ENCODE data around the gene SS18. TPM values are rescaled to one million over a fixed set of nuclear protein-coding genes. Genes with fewer than 3 reads are reported as not detected.

SS18 gene
- total RNA-seq, 1 donor from 2014 or later = 81.4 TPM

DNA sequence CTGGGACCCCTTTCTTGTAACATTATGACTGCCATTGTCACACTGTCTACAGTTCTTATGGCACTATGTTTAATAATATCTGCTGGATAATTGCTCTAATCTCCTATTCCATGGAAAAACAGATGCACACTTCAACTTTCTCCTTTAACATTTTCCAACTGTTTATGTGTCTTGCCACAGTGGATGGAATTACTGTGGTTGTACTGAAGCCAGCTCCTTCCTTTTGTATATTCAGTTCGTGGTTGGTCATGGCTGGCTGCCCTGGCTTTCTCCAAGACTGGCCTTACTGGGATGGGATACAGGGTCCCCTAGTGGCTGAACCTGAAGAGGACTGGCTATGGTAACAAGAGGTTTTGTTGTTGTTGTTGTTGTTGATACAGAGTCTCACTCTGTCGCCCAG is 113.9 kb downstream of the SS18 start:
- no peak overlapping the region for H3K4me3 Mint-ChIP-seq
- peaks cover 6% of the 10 kb centered on the region for H3K9me3 Mint-ChIP-seq
- no peak overlapping the region for H3K27ac Mint-ChIP-seq (ENCODE audit: unreplicated experiment)
- TF ChIP-seq, protein P1, sequence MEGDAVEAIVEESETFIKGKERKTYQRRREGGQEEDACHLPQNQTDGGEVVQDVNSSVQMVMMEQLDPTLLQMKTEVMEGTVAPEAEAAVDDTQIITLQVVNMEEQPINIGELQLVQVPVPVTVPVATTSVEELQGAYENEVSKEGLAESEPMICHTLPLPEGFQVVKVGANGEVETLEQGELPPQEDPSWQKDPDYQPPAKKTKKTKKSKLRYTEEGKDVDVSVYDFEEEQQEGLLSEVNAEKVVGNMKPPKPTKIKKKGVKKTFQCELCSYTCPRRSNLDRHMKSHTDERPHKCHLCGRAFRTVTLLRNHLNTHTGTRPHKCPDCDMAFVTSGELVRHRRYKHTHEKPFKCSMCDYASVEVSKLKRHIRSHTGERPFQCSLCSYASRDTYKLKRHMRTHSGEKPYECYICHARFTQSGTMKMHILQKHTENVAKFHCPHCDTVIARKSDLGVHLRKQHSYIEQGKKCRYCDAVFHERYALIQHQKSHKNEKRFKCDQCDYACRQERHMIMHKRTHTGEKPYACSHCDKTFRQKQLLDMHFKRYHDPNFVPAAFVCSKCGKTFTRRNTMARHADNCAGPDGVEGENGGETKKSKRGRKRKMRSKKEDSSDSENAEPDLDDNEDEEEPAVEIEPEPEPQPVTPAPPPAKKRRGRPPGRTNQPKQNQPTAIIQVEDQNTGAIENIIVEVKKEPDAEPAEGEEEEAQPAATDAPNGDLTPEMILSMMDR (conservative IDR thresholded peaks at IDR 0.05) = no peak
- no peaks in the 10 kb centered on the region for H3K4me1 Mint-ChIP-seq
- H3K27me3 Mint-ChIP-seq (ENCODE audit: low read depth) = no peaks in the 10 kb centered on the region
- no peaks in the 10 kb centered on the region for H3K36me3 Mint-ChIP-seq (ENCODE audit: low read depth)
- DNase-seq (ENCODE audit: low read depth, low spot score) = no peak

DNA sequence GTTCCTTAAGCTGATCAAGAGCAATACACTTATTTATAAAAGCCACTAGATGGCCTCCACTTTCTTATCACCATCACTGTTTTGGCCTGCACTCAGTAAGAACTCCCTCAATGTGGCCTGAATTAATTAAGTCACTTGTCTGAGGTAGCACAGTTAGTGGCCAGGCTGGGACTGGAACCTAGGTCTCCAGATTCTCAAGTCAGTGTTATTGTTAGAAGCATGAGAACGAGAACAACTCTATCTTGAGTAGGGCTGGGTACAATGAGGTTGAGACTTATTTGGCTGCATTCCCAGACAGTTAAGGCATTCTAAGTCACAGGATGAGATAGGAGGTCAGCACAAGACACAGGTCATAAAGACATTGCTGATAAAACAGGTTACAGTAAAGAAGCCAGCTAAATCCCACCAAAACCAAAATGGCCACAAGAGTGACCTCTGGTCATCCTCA is 115.8 kb downstream of the SS18 start:
- no peak overlapping the region for H3K4me3 Mint-ChIP-seq
- H3K9me3 Mint-ChIP-seq = peaks cover 6% of the 10 kb centered on the region
- TF ChIP-seq, protein P1 (conservative IDR thresholded peaks at IDR 0.05) = no peak
- no peak overlapping the region for H3K27ac Mint-ChIP-seq (ENCODE audit: unreplicated experiment)
- H3K27me3 Mint-ChIP-seq (ENCODE audit: low read depth) = no peaks in the 10 kb centered on the region
- H3K36me3 Mint-ChIP-seq (ENCODE audit: low read depth) = no peaks in the 10 kb centered on the region
- H3K4me1 Mint-ChIP-seq = no peaks in the 10 kb centered on the region
- no peak for DNase-seq (ENCODE audit: low read depth, low spot score)

Other genes starting within 250 kb of the SS18 start
- gene PSMA8, start 43.3 kb upstream of the SS18 start, total RNA-seq = not detected in 2 replicates
- gene TAF4B, start 135.8 kb upstream of the SS18 start, total RNA-seq = 1.5 and 2.1 TPM in 2 replicates

All from neural crest cell (in vitro differentiated cells).